ENCODE measurements around the gene PODNL1. TPM values are rescaled to one million over a fixed set of nuclear protein-coding genes. Genes with fewer than 3 reads are reported as not detected.

Gene PODNL1
- total RNA-seq, 1 experiment from 2014 or later = 6.4 TPM

GRCh38 chr19:13894552-13894951, 43.7 kb downstream of the PODNL1 start:
- Histone ChIP-seq H3K36me3 (ENCODE audit: low read depth) (no peaks in the 10 kb centered on the region), H3F3A (ENCODE audit: insufficient read depth, low read depth) (peaks cover 38% of the 10 kb centered on the region), H4K20me1 (ENCODE audit: insufficient read depth) (no peaks in the 10 kb centered on the region), H3K4me1 (replicated peaks; ENCODE audit: insufficient read depth) (peaks cover 27% of the 10 kb centered on the region), H3K79me2 (ENCODE audit: low read depth) (no peaks in the 10 kb centered on the region), H3K4me2 (no peak overlapping the region), H3K9me2 (ENCODE audit: insufficient read depth) (no peaks in the 10 kb centered on the region), H3K4me3 (no peak overlapping the region), H3K27ac (no peak overlapping the region), H3K27me3 (ENCODE audit: insufficient read depth, low read depth) (no peaks in the 10 kb centered on the region), H2AFZ (no peak overlapping the region), H3K9me3 (ENCODE audit: insufficient read depth, low read depth) (no peaks in the 10 kb centered on the region)
- TF ChIP-seq EZH2 (IDR thresholded peaks at IDR 0.05; ENCODE audit: low read depth) = no peak
- no peak for TF ChIP-seq CTCF (conservative IDR thresholded peaks at IDR 0.05)
- no TSS peak for BruUV-seq (replicated peaks)
- intact Hi-C loops (cut with micrococcal nuclease; ENCODE audit: unreplicated experiment) = no loop called here
- no peak for DNase-seq
- ChIA-PET POLR2A (ENCODE audit: unreplicated experiment) (no interaction called here), CTCF (interaction anchor here (0.6 kb wide), 1 partner anchor 40 kb away, joined by 3 read pairs; no protein-coding TSS in a partner anchor)

GRCh38 chr19:13892870-13893269, 45.3 kb downstream of the PODNL1 start:
- Histone ChIP-seq H4K20me1 (ENCODE audit: insufficient read depth) (no peaks in the 10 kb centered on the region), H3K9me3 (ENCODE audit: insufficient read depth, low read depth) (no peaks in the 10 kb centered on the region), H3K27me3 (ENCODE audit: insufficient read depth, low read depth) (no peaks in the 10 kb centered on the region), H3K9me2 (ENCODE audit: insufficient read depth) (no peaks in the 10 kb centered on the region), H3K4me3 (no peak overlapping the region), H3K36me3 (ENCODE audit: low read depth) (no peaks in the 10 kb centered on the region), H2AFZ (0 out of 2 replicates have a peak overlapping the region, but pooled peaks have one; percentile 0), H3K79me2 (ENCODE audit: low read depth) (no peaks in the 10 kb centered on the region), H3F3A (ENCODE audit: insufficient read depth, low read depth) (peaks cover 38% of the 10 kb centered on the region), H3K4me2 (peak overlapping the region; percentile 43), H3K27ac (peak overlapping the region; percentile 75), H3K4me1 (replicated peaks; ENCODE audit: insufficient read depth) (peaks cover 34% of the 10 kb centered on the region)
- intact Hi-C loops (cut with micrococcal nuclease; ENCODE audit: unreplicated experiment) = loop anchor here (2.0 kb wide), 1 partner anchor 60 kb away; the partner anchor contains the start of gene DCAF15
- TF ChIP-seq CTCF (conservative IDR thresholded peaks at IDR 0.05) (no peak), EZH2 (IDR thresholded peaks at IDR 0.05; ENCODE audit: low read depth) (no peak)
- peak; percentile 77 to 99 for DNase-seq
- ChIA-PET CTCF (interaction anchor here (0.6 to 1.1 kb wide), 2 partner anchors 181 to 509 kb away, joined by 4 to 5 read pairs; no protein-coding TSS in a partner anchor), POLR2A (ENCODE audit: unreplicated experiment) (no interaction called here)
- no TSS peak for BruUV-seq (replicated peaks)

- ChIA-PET CTCF (interaction anchor here (0.5 to 0.6 kb wide), 2 partner anchors 14 to 169 kb away, joined by 3 to 6 read pairs; no protein-coding TSS in a partner anchor), POLR2A (ENCODE audit: unreplicated experiment) (no interaction called here)
- Histone ChIP-seq H3K27ac (no peak overlapping the region), H3K4me1 (replicated peaks; ENCODE audit: insufficient read depth) (peaks cover 45% of the 10 kb centered on the region), H3K4me2 (no peak overlapping the region), H3K36me3 (ENCODE audit: low read depth) (no peaks in the 10 kb centered on the region), H4K20me1 (ENCODE audit: insufficient read depth) (no peaks in the 10 kb centered on the region), H3K4me3 (no peak overlapping the region), H3K79me2 (ENCODE audit: low read depth) (no peaks in the 10 kb centered on the region), H3K9me2 (ENCODE audit: insufficient read depth) (no peaks in the 10 kb centered on the region), H3K9me3 (ENCODE audit: insufficient read depth, low read depth) (no peaks in the 10 kb centered on the region), H3K27me3 (ENCODE audit: insufficient read depth, low read depth) (no peaks in the 10 kb centered on the region), H3F3A (ENCODE audit: insufficient read depth, low read depth) (peaks cover 40% of the 10 kb centered on the region), H2AFZ (no peak overlapping the region)
- no TSS peak for BruUV-seq (replicated peaks)
- intact Hi-C loops (cut with micrococcal nuclease; ENCODE audit: unreplicated experiment) = no loop called here
- no peak for TF ChIP-seq EZH2 (IDR thresholded peaks at IDR 0.05; ENCODE audit: low read depth)
- TF ChIP-seq CTCF (conservative IDR thresholded peaks at IDR 0.05) = no peak
- DNase-seq = no peak
Observed at GRCh38 chr19:13890136-13890535, 48.1 kb downstream of the PODNL1 start.
